Stimulated activated CD4-positive, alpha-beta T cell treated with anti-CD3 and anti-CD28 coated beads, TNF-alpha, amount 100 ng/mL, for 24 hours (primary cell): ENCODE measurements around the gene OR2G6.
"Not testable (repeated sequence)": the region's sequence is repeated elsewhere in the genome, so short reads cannot be mapped to it uniquely, and the experiment has no call there.

Experiments used
- DNase-seq, 3 experiments: peaks; one replicate each; pipeline ENCODE4 v3.0.0-alpha.2; 2020; ENCODE audit warnings: low read depth in 3 of 3

The OR2G6 gene

DNA sequence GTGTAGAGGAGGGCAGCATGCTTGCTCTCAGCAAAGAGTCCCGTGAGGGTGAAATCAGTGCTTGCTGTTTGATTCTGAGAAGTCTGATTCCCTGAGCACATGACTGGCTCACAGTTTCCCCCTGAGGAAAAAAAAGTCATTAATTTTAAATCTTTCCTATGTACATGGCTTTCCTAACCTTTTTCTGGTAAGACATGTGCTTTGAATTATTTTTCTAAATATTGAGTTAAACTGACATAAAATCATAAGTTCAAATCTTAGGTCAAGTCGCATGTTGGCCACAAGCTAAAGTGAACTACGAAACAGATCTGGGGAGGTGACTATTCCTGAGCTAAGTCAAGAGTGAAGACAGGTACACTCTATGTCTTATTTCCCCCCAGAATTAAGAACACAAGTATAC lies 66.8 kb downstream of the OR2G6 start, which contains the start of gene OR2T34:
TSS of gene OR2T34 (minus strand) at position 101 of the 400 bp plus-strand sequence. CDS start at position 101, 0 bp downstream.
- not testable (repeated sequence) for DNase-seq

GRCh38 chr1:248576260-248576980 lies 68.5 kb downstream of the OR2G6 start:
- DNase-seq: no peak
